ENCODE data around the gene ELL2. TPM values are rescaled to one million over a fixed set of nuclear protein-coding genes. Genes with fewer than 3 reads are reported as not detected.

ELL2 gene
- total and polyA plus RNA-seq, 9 of the 15 experiments (the other 6 are each of a cell fraction or from before 2014, with no cell fraction given) = 4.3 to 18.3 (median 14.5) TPM

DNA sequence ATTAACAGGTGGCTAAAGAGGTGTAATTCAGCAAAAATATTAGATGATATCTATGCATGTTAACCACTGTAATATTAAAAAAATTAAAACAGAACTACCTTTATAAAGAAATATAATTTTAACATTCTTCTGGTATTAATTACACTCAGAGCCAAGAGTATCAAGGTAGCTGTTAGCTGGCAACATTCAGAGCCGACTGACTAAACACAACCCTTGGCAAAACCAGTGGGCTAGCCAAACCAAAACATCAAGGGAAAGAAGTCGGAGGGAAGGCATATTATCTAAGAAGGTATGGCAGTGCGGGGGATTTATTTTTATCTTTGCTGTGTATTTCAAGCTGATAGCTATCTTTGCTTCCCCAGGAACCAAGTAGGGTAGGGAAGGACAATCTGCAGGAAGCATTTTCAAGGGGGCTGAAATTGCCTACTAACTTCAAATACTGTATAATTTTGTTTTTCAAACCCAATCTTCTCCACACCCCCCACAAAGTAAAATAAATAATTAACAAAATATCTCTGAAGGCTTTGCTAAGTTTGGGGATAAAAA, 24.0 kb downstream of the ELL2 start (continued):
- TF ChIP-seq SAFB2 (IDR thresholded peaks at IDR 0.05; ENCODE audit: borderline replicate concordance, low read depth, low read length, severe bottlenecking) = no peak
- TF ChIP-seq NCOR1 (IDR thresholded peaks at IDR 0.05) = 0 out of 2 replicates have a peak, but pooled peaks have one; percentile 17
- no peak for TF ChIP-seq NR4A1 (CRISPR knock-in tag; IDR thresholded peaks at IDR 0.05)
- TF ChIP-seq NR4A1 (tag; IDR thresholded peaks at IDR 0.05) = no peak
- peak; percentile 56; the same call in 1 of the 2 replicates for TF ChIP-seq SMARCA4 (IDR thresholded peaks at IDR 0.05)
- no peak for TF ChIP-seq HMG20B (CRISPR knock-in tag; IDR thresholded peaks at IDR 0.05)
- 0 out of 2 replicates have a peak, but pooled peaks have one; percentile 37 for TF ChIP-seq SMARCC2 (IDR thresholded peaks at IDR 0.05; ENCODE audit: low read depth)
- no peak for TF ChIP-seq ZBTB9 (CRISPR knock-in tag; IDR thresholded peaks at IDR 0.05)
- 0 out of 2 replicates have a peak, but pooled peaks have one; percentile 35 for TF ChIP-seq ZNF274 (IDR thresholded peaks at IDR 0.05; ENCODE audit: borderline replicate concordance, low read depth, low read length)
- TF ChIP-seq, protein P1, sequence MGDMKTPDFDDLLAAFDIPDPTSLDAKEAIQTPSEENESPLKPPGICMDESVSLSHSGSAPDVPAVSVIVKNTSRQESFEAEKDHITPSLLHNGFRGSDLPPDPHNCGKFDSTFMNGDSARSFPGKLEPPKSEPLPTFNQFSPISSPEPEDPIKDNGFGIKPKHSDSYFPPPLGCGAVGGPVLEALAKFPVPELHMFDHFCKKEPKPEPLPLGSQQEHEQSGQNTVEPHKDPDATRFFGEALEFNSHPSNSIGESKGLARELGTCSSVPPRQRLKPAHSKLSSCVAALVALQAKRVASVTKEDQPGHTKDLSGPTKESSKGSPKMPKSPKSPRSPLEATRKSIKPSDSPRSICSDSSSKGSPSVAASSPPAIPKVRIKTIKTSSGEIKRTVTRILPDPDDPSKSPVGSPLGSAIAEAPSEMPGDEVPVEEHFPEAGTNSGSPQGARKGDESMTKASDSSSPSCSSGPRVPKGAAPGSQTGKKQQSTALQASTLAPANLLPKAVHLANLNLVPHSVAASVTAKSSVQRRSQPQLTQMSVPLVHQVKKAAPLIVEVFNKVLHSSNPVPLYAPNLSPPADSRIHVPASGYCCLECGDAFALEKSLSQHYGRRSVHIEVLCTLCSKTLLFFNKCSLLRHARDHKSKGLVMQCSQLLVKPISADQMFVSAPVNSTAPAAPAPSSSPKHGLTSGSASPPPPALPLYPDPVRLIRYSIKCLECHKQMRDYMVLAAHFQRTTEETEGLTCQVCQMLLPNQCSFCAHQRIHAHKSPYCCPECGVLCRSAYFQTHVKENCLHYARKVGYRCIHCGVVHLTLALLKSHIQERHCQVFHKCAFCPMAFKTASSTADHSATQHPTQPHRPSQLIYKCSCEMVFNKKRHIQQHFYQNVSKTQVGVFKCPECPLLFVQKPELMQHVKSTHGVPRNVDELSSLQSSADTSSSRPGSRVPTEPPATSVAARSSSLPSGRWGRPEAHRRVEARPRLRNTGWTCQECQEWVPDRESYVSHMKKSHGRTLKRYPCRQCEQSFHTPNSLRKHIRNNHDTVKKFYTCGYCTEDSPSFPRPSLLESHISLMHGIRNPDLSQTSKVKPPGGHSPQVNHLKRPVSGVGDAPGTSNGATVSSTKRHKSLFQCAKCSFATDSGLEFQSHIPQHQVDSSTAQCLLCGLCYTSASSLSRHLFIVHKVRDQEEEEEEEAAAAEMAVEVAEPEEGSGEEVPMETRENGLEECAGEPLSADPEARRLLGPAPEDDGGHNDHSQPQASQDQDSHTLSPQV (IDR thresholded peaks at IDR 0.05) = 0 out of 2 replicates have a peak, but pooled peaks have one; percentile 16
- TF ChIP-seq CXXC5 (CRISPR knock-in tag; IDR thresholded peaks at IDR 0.05) = 0 out of 2 replicates have a peak, but pooled peaks have one; percentile 20
- TF ChIP-seq, protein P2, sequence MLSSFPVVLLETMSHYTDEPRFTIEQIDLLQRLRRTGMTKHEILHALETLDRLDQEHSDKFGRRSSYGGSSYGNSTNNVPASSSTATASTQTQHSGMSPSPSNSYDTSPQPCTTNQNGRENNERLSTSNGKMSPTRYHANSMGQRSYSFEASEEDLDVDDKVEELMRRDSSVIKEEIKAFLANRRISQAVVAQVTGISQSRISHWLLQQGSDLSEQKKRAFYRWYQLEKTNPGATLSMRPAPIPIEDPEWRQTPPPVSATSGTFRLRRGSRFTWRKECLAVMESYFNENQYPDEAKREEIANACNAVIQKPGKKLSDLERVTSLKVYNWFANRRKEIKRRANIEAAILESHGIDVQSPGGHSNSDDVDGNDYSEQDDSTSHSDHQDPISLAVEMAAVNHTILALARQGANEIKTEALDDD (IDR thresholded peaks at IDR 0.05) = no peak

Measured in K562 (cell line).